SU-DHL-6 (cell line): ENCODE results near the gene NEGR1.

ENCODE experiments used
- H2AFZ ChIP-seq: fragments of 200-600 bp; sonication (generic); 2 replicates; pipeline ENCODE4 v1.6.1; 2014; ENCODE audit warnings: low read depth, mild to moderate bottlenecking, moderate library complexity, mixed read lengths, antibody characterized with exemption, low read length; ENCODE audit not compliant: severe bottlenecking
- H3F3A ChIP-seq: fragments of 200-600 bp; shearing (Covaris generic); 2 replicates; pipeline ENCODE4 v1.6.0; 2016; ENCODE audit warnings: antibody characterized with exemption, mild to moderate bottlenecking; ENCODE audit not compliant: insufficient read depth
- H3K27ac ChIP-seq: fragments of 200-600 bp; sonication (generic); 2 replicates; pipeline ENCODE4 v1.5.1; 2016; ENCODE audit warnings: low read depth, mild to moderate bottlenecking, low read length, moderate library complexity, mixed read lengths
- H3K27me3 ChIP-seq: fragments of 200-600 bp; sonication (generic), shearing (Covaris generic); 2 replicates; pipeline ENCODE4 v1.6.0; 2014; ENCODE audit warnings: mild to moderate bottlenecking, low read length
- H3K36me3 ChIP-seq: fragments of 200-600 bp; sonication (generic); 2 replicates; pipeline ENCODE4 v1.6.1; 2014; ENCODE audit warnings: mild to moderate bottlenecking, low read length, mixed read lengths
- H3K4me2 ChIP-seq: fragments of 300-600, 200-600 bp; shearing (Covaris generic), sonication (generic); 2 replicates; pipeline ENCODE4 v1.6.0; 2014; ENCODE audit warnings: low read length, low read depth, mild to moderate bottlenecking; ENCODE audit not compliant: poor library complexity, severe bottlenecking
- H3K4me3 ChIP-seq: fragments of 200-600 bp; sonication (generic); 2 replicates; pipeline ENCODE4 v1.5.1; 2014; ENCODE audit warnings: antibody characterized with exemption, low read length, mild to moderate bottlenecking, mixed read lengths; ENCODE audit not compliant: insufficient read depth, poor library complexity, severe bottlenecking
- H3K79me2 ChIP-seq: fragments of 200-600 bp; sonication (generic); 2 replicates; pipeline ENCODE4 v1.6.1; 2014; ENCODE audit warnings: mild to moderate bottlenecking, low read length, moderate library complexity; ENCODE audit not compliant: insufficient read depth
- H3K9ac ChIP-seq: fragments of 200-600 bp; sonication (generic); 2 replicates; pipeline ENCODE4 v1.7.0; 2014; ENCODE audit warnings: mild to moderate bottlenecking, low read length
- H3K9me2 ChIP-seq: fragments of 200-600 bp; sonication (generic); replicated peaks from 2 replicates; pipeline ENCODE4 v1.6.1; 2014; ENCODE audit warnings: low read length; ENCODE audit not compliant: insufficient read depth
- H3K9me3 ChIP-seq: fragments of 200-600 bp; sonication (generic); 2 replicates; pipeline ENCODE4 v1.6.1; 2014; ENCODE audit warnings: low read length, mixed read lengths; ENCODE audit not compliant: insufficient read depth
- H4K20me1 ChIP-seq: fragments of 200-600 bp; sonication (generic); 2 replicates; pipeline ENCODE4 v1.6.1; 2014; ENCODE audit warnings: low read depth, mild to moderate bottlenecking, antibody characterized with exemption, low read length, moderate library complexity, mixed read lengths
- CTCF ChIP-seq: fragments of 200-600 bp; sonication (generic); IDR thresholded peaks from one replicate; pipeline ENCODE4 v1.5.1; 2017; ENCODE audit warnings: antibody characterized with exemption, mild to moderate bottlenecking, low read length, moderate library complexity; ENCODE audit not compliant: insufficient read depth, poor library complexity, severe bottlenecking
- EZH2phosphoT487 ChIP-seq: fragments of 200-600 bp; sonication (generic), shearing (Covaris generic); conservative IDR thresholded peaks from 2 replicates; pipeline ENCODE4 v1.6.1; 2018; ENCODE audit warnings: mild to moderate bottlenecking, antibody characterized with exemption, low read length, moderate library complexity, mixed read lengths

NEGR1 gene

GRCh38 chr1:72166426-72166825 is 115.9 kb downstream of the NEGR1 start:
- no peaks in the 10 kb centered on the region for H4K20me1 ChIP-seq
- H3K9ac ChIP-seq, result no peak overlapping the region
- H3K79me2 ChIP-seq, result no peaks in the 10 kb centered on the region
- no peak overlapping the region for H3K4me2 ChIP-seq
- H3K4me3 ChIP-seq, result no peak overlapping the region
- no peaks in the 10 kb centered on the region for H3K36me3 ChIP-seq
- no peaks in the 10 kb centered on the region for H3K9me3 ChIP-seq
- H2AFZ ChIP-seq, result no peak overlapping the region
- no peak for TF ChIP-seq EZH2phosphoT487
- TF ChIP-seq CTCF, result no peak
- H3K27me3 ChIP-seq, result no peaks in the 10 kb centered on the region
- H3K27ac ChIP-seq, result no peak overlapping the region
- H3K9me2 ChIP-seq, result no peaks in the 10 kb centered on the region
- no peaks in the 10 kb centered on the region for H3F3A ChIP-seq

GRCh38 chr1:72150508-72150907 is 131.8 kb downstream of the NEGR1 start:
- H3K4me3 ChIP-seq, result no peak overlapping the region

GRCh38 chr1:72141875-72142274 is 140.5 kb downstream of the NEGR1 start:
- Histone ChIP-seq H2AFZ (no peak overlapping the region), H3K4me2 (no peak overlapping the region), H3K9me3 (no peaks in the 10 kb centered on the region), H3K9ac (no peak overlapping the region), H3K27me3 (no peaks in the 10 kb centered on the region), H3K4me3 (no peak overlapping the region), H3F3A (no peaks in the 10 kb centered on the region), H3K79me2 (no peaks in the 10 kb centered on the region), H3K27ac (no peak overlapping the region), H4K20me1 (no peaks in the 10 kb centered on the region), H3K36me3 (no peaks in the 10 kb centered on the region), H3K9me2 (no peaks in the 10 kb centered on the region)
- TF ChIP-seq CTCF, result no peak
- no peak for TF ChIP-seq EZH2phosphoT487

More at GRCh38 chr1:72150508-72150907, 131.8 kb downstream of the NEGR1 start:
- Histone ChIP-seq H3K79me2 (no peaks in the 10 kb centered on the region), H4K20me1 (no peaks in the 10 kb centered on the region), H3F3A (no peaks in the 10 kb centered on the region), H3K4me2 (no peak overlapping the region), H3K27me3 (no peaks in the 10 kb centered on the region), H3K9ac (no peak overlapping the region), H2AFZ (no peak overlapping the region), H3K36me3 (no peaks in the 10 kb centered on the region; the same call in 1 of the 2 replicates), H3K9me3 (no peaks in the 10 kb centered on the region), H3K9me2 (no peaks in the 10 kb centered on the region), H3K27ac (no peak overlapping the region)
- no peak for TF ChIP-seq CTCF
- no peak for TF ChIP-seq EZH2phosphoT487
